Upper lobe of right lung (tissue), 1 donor: ENCODE data around the gene TMEM220. TPM values are rescaled to one million over a fixed set of nuclear protein-coding genes. Genes with fewer than 3 reads are reported as not detected.
"Not testable (repeated sequence)": the region's sequence is repeated elsewhere in the genome, so short reads cannot be mapped to it uniquely, and the experiment has no call there.

ENCODE experiments used
- ATAC-seq: fragments of 200-7000 bp; cut with Tn5 transposase; one replicate; pipeline ENCODE4 v1.9.1; 2020; ENCODE audit warnings: mild to moderate bottlenecking, moderate library complexity
- DNase-seq: peaks from one replicate; pipeline ENCODE4 v3.0.0-alpha.2; 2020
- H3K27ac ChIP-seq: fragments of 200-600 bp; one replicate; pipeline ENCODE4 v1.8.0; 2022
- H3K27me3 ChIP-seq: fragments of 200-600 bp; one replicate; pipeline ENCODE4 v1.8.0; 2022; ENCODE audit warnings: mild to moderate bottlenecking
- H3K36me3 ChIP-seq: fragments of 200-600 bp; one replicate; pipeline ENCODE4 v1.8.0; 2022
- H3K4me1 ChIP-seq: fragments of 200-600 bp; one replicate; pipeline ENCODE4 v1.8.0; 2022
- H3K4me3 ChIP-seq: fragments of 200-600 bp; one replicate; pipeline ENCODE4 v1.8.0; 2022; ENCODE audit warnings: mild to moderate bottlenecking
- H3K9me3 ChIP-seq: fragments of 200-600 bp; one replicate; pipeline ENCODE4 v1.8.0; 2022
- CTCF ChIP-seq: fragments of 200-600 bp; IDR thresholded peaks from one replicate; pipeline ENCODE4 v1.8.0; 2022; ENCODE audit warnings: antibody characterized with exemption
- intact Hi-C: fragments of 100-400 bp; cut with DNase I; formaldehyde crosslinking; loops from one replicate; pipeline ENCODE4 v1.11.0; 2022
- total RNA-seq: library from RNA; stranded (reverse); fragmentation: NEBNext Ultra II Directional; extraction: Animal tissue kit (Norgen Biotek cat#: 25700); gene quantifications from one replicate; pipeline ENCODE4 v1.2.1, GENCODE V29; 2021
- donor health status: DM: no; HTN: yes; CAD: no; lungs with severe emphysema.

Gene TMEM220
- total RNA-seq, 1 donor from 2014 or later, result 10.5 TPM

GRCh38 chr17:10698096-10698818, 31.6 kb downstream of the TMEM220 start:
- ATAC-seq (no peak), DNase-seq (no peak)
- intact Hi-C loops, result no loop called here
- H3K27me3 ChIP-seq, result no peaks in the 10 kb centered on the region
- H3K4me1 ChIP-seq, result peaks cover 30% of the 10 kb centered on the region
- H3K4me3 ChIP-seq, result peak overlapping the region; percentile 90
- peak overlapping the region; percentile 96 for H3K27ac ChIP-seq
- TF ChIP-seq CTCF, result no peak
- H3K9me3 ChIP-seq, result no peaks in the 10 kb centered on the region
- peaks cover 20% of the 10 kb centered on the region for H3K36me3 ChIP-seq

- Histone ChIP-seq H3K27me3 (no peaks in the 10 kb centered on the region), H3K4me3 (peak within 1 kb of the TSS; percentile 90), H3K36me3 (peaks cover 27% of the 10 kb centered on the region), H3K4me1 (peaks cover 26% of the 10 kb centered on the region), H3K27ac (peak within 1 kb of the TSS; percentile 96), H3K9me3 (no peaks in the 10 kb centered on the region)
- ATAC-seq (peak; percentile 100), DNase-seq (peak; percentile 97)
- TF ChIP-seq CTCF, result peak; percentile 57
- intact Hi-C loops, result no loop called here
These were observed 32.4 kb downstream of the TMEM220 start, which contains the start of the genes ADPRM and SCO1 for GRCh38 chr17:10697092-10698081. Gene ADPRM (plus strand): TSS chr17:10697594. CDS start chr17:10704927, 7,333 bp downstream. Gene SCO1 (minus strand): TSS chr17:10697533. CDS start chr17:10697507, 26 bp downstream.

- H3K27me3 ChIP-seq, intact Hi-C loops, H3K9me3 ChIP-seq, ATAC-seq, DNase-seq, H3K27ac ChIP-seq: not testable (repeated sequence)
- H3K4me3 ChIP-seq, result peak overlapping the region; percentile 90
- peaks cover 22% of the 10 kb centered on the region for H3K4me1 ChIP-seq
- peaks cover 42% of the 10 kb centered on the region for H3K36me3 ChIP-seq
These were observed 33.9 kb downstream of the TMEM220 start for GRCh38 chr17:10695875-10696407.

GRCh38 chr17:10687499-10687898, 42.3 kb downstream of the TMEM220 start:
- no peak for TF ChIP-seq CTCF
- no peak for DNase-seq
- ATAC-seq, result no peak
- H3K27ac ChIP-seq, result no peak overlapping the region
- H3K4me1 ChIP-seq, result no peaks in the 10 kb centered on the region
- no peak overlapping the region for H3K4me3 ChIP-seq
- H3K27me3 ChIP-seq, result no peaks in the 10 kb centered on the region
- H3K36me3 ChIP-seq, result peaks cover 90% of the 10 kb centered on the region
- intact Hi-C loops, result no loop called here
- H3K9me3 ChIP-seq, result no peaks in the 10 kb centered on the region

- Histone ChIP-seq H3K9me3 (no peaks in the 10 kb centered on the region), H3K27ac (no peak overlapping the region), H3K4me3 (no peak overlapping the region), H3K36me3 (peaks cover 84% of the 10 kb centered on the region), H3K27me3 (no peaks in the 10 kb centered on the region), H3K4me1 (no peaks in the 10 kb centered on the region)
- peak; percentile 43 for TF ChIP-seq CTCF
- DNase-seq, result no peak
- intact Hi-C loops, result no loop called here
- no peak for ATAC-seq
These were observed 46.0 kb downstream of the TMEM220 start for GRCh38 chr17:10683853-10684252.
